ENCODE measurements around the gene ARHGAP26.

Gene ARHGAP26

DNA sequence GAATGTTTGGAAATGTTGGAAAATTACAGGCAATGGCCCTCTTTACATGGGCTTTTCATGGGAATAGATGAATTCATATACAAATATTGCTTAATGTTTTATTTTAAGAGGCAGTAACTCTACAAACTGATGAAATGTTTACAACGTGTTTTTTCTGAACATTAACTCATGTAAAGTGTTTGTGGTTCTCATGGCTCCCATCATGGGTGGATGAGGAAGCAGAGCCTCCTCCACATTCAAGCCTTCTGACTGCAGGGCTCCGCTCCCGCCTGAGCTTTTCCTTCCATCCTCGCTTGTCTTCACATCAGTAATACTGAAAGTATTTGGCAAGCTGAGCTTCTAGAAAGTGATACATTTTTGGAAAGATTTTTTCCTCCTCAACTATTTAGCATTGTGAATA is 204.2 kb downstream of the ARHGAP26 start:
- DNase-seq (ENCODE audit: low read depth), result no peak
- no peak overlapping the region for H3K4me3 ChIP-seq (ENCODE audit: low read depth, low read length)
- TF ChIP-seq, protein P1, sequence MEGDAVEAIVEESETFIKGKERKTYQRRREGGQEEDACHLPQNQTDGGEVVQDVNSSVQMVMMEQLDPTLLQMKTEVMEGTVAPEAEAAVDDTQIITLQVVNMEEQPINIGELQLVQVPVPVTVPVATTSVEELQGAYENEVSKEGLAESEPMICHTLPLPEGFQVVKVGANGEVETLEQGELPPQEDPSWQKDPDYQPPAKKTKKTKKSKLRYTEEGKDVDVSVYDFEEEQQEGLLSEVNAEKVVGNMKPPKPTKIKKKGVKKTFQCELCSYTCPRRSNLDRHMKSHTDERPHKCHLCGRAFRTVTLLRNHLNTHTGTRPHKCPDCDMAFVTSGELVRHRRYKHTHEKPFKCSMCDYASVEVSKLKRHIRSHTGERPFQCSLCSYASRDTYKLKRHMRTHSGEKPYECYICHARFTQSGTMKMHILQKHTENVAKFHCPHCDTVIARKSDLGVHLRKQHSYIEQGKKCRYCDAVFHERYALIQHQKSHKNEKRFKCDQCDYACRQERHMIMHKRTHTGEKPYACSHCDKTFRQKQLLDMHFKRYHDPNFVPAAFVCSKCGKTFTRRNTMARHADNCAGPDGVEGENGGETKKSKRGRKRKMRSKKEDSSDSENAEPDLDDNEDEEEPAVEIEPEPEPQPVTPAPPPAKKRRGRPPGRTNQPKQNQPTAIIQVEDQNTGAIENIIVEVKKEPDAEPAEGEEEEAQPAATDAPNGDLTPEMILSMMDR (IDR thresholded peaks at IDR 0.05; ENCODE audit: insufficient read depth, low read depth, low read length, missing control alignments), result no peak

DNA sequence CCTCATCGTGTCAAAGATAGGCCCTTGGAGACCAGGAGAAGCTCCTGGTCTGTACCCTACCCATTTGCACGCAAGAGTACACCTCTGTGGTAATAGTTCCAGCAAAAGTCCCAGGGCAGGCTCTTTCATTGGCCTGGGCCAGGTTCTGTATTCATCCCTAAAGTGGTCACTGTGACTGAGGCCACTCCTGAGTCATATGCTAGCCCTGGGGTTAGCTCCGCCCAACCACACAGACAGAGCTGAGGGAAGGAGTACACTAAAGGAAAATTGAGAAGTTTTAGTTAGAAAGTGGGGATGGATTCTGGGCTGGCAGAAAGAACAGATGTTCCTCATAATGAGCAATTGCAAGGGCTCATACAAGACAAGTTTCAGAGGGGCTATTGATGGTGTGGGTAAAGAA is 206.7 kb downstream of the ARHGAP26 start:
- no peak for DNase-seq (ENCODE audit: low read depth)
- TF ChIP-seq, protein P1 (IDR thresholded peaks at IDR 0.05; ENCODE audit: insufficient read depth, low read depth, low read length, missing control alignments), result no peak
- H3K4me3 ChIP-seq (ENCODE audit: low read depth, low read length), result no peak overlapping the region

DNA sequence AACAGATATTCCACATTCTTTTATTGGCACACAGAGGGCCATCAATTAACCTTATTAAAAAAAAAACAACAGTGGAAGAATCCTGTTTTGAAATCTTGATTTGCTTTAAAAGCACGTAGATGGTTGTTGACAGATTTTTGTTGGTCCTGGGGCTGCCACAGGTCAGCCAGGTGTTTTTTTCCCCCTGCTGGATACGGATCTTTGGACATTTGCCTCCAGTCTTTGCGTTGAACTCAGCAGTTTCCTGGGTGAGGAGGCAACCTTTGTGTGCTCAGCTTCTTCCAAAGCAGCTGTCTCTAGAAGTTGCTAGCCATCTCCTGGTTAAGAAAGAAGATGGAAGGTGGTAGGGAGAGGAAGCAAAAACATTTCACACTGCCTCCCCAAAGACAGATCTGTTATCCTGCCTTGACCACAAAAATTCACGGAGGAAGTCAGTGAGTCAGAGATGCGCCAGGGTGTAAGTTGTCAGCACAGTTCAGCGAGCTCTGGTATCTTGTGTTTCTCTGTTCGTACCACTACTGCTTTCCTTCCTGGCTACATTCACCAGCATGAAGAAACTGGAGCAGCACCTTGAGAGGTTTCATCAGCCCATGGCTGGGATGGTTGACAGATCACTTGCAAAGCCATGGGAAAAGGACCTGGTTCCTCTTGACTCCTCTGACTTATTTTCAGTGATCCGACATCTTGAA is 207.3 kb downstream of the ARHGAP26 start:
- H3K4me3 ChIP-seq (ENCODE audit: low read depth, low read length), result no peak overlapping the region
- peak; percentile 77 for DNase-seq (ENCODE audit: low read depth)
- TF ChIP-seq, protein P1 (IDR thresholded peaks at IDR 0.05; ENCODE audit: insufficient read depth, low read depth, low read length, missing control alignments), result no peak

DNA sequence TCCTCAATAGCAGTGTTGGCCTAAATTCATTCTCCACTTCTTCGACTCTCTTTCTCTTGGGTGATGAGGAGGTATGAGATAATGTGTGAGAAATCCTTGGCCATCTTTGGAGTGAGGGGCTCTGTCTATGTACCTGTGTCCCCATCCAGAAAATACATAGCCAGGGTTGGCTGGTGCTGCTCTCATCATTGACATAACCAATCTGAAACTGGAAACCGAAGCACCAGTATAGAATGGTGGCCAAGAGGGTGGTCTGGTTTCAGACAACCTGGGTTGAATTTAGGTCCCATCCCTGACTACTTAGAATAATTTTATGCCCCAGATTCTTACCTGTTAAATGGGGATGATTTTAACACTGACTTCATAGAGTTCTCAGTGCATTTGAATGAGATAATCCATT is 208.1 kb downstream of the ARHGAP26 start:
- H3K4me3 ChIP-seq (ENCODE audit: low read depth, low read length), result no peak overlapping the region
- TF ChIP-seq, protein P1 (IDR thresholded peaks at IDR 0.05; ENCODE audit: insufficient read depth, low read depth, low read length, missing control alignments), result no peak

DNA sequence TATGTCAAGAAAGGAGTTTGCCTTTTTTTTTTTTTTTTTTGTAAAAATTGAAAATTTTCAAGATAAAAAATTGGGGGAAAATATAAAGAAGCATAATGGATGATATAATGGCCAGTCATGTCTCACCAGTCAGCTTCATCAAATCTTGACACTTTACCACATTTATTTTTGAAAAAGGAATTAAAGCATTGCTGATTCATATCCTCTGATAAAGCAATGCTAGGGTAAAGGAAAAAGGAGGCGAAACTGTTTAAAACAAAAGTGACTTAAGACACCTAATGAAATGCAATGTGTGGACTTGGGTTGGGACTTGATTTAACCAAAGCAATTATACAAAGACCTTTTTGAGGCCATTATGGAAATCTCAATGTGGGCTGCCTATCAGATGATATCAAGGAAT is 208.5 kb downstream of the ARHGAP26 start:
- TF ChIP-seq, protein P1 (IDR thresholded peaks at IDR 0.05; ENCODE audit: insufficient read depth, low read depth, low read length, missing control alignments), result no peak
- DNase-seq (ENCODE audit: low read depth), result no peak
- H3K4me3 ChIP-seq (ENCODE audit: low read depth, low read length), result no peak overlapping the region

More for the DNA sequence above, 208.1 kb downstream of the ARHGAP26 start:
- DNase-seq (ENCODE audit: low read depth), result no peak

DNA sequence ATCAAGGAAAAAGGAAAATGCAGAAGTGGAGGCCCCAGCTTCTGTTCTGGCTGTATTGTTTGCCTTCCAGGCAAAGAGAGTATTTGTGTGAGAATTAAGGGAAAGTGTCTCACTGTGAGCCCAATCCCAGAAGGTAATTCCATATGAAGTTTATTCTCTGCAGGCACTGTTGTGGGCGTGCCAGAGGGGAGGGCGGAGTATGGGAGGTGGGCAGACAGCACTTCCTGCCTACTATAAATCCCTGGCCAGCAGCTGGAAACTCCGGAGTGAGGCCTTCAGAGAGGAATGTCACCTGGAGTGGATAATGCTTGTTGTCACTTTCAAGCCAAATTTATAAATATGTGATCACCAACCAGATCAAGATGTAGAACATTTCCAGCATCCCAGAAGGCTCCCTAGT is 209.5 kb downstream of the ARHGAP26 start:
- TF ChIP-seq, protein P1 (IDR thresholded peaks at IDR 0.05; ENCODE audit: insufficient read depth, low read depth, low read length, missing control alignments), result no peak
- DNase-seq (ENCODE audit: low read depth), result no peak
- H3K4me3 ChIP-seq (ENCODE audit: low read depth, low read length), result no peak overlapping the region

DNA sequence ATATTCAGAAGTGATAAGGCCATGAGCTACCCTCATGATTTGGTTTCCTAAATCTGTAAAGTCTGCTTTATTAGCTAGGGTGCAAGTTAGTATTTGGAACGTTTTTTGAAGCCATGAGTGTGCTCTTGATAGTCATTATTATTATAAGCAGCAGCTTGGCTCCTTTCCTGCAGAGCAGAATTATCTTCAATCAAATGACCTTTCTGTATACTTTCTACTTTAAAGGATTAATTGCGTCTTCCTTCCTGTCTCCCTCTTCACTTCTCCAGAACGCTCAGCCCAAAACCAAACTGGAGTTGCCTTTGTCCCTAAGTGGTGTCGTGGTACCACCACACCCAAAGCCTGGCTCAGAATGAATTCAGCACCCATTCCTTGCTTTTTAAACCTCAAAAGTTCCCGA is 211.3 kb downstream of the ARHGAP26 start:
- DNase-seq (ENCODE audit: low read depth), result no peak

More for the DNA sequence above, 211.3 kb downstream of the ARHGAP26 start:
- TF ChIP-seq, protein P1 (IDR thresholded peaks at IDR 0.05; ENCODE audit: insufficient read depth, low read depth, low read length, missing control alignments), result no peak
- no peak overlapping the region for H3K4me3 ChIP-seq (ENCODE audit: low read depth, low read length)
